IMR-90 (cell line): ENCODE data around the gene TMPRSS7. TPM values are rescaled to one million over a fixed set of nuclear protein-coding genes. Genes with fewer than 3 reads are reported as not detected.
A peak's percentile ranks its signal among the peaks of the same experiment; 100 is the strongest.

ENCODE experiments used
- ATAC-seq: fragments of 200-7000 bp; cut with Tn5 transposase; 2 replicates; pipeline ENCODE4 v1.9.1; 2020; ENCODE audit warnings: low read depth, mild to moderate bottlenecking, moderate library complexity
- BruUV-seq: library from RNA; stranded (reverse); fragments of 400-500 nt; replicated peaks from 2 replicates; lab custom pipeline; 2021; lab: Mats Ljungman, UMichigan
- CTCF ChIA-PET: fragments of 300-600 bp; formaldehyde crosslinking; extraction: SDS; loops from one replicate; lab custom pipeline; 2021; ENCODE audit warnings: antibody characterized with exemption; lab: Yijun Ruan, JAX
- POLR2A ChIA-PET: fragments of 300-600 bp; sonication (Branson Sonifier 250); formaldehyde crosslinking; loops from one replicate; lab custom pipeline; 2022; ENCODE audit warnings: antibody characterized with exemption; ENCODE audit not compliant: unreplicated experiment; lab: Charles Lee
- DNase-seq: peaks from one replicate; pipeline ENCODE4 v3.0.0; 2013
- H2AFZ ChIP-seq: replicated peaks from 2 replicates; pipeline ENCODE3; 2013; ENCODE audit warnings: low read length, mild to moderate bottlenecking; ENCODE audit not compliant: poor library complexity
- H2AK5ac ChIP-seq: 2 replicates; pipeline ENCODE4 v1.6.1; 2013; ENCODE audit warnings: low read depth, low read length, inconsistent platforms
- H2AK9ac ChIP-seq: replicated peaks from 2 replicates; pipeline ENCODE3; 2013; ENCODE audit warnings: mild to moderate bottlenecking, low read depth, low read length, moderate library complexity; ENCODE audit not compliant: poor library complexity
- H2BK120ac ChIP-seq: 2 replicates; pipeline ENCODE4 v1.6.1; 2013; ENCODE audit warnings: low read depth, low read length, inconsistent platforms
- H2BK15ac ChIP-seq: 3 replicates; pipeline ENCODE4 v1.6.1; 2013; ENCODE audit warnings: low read depth, low read length, inconsistent platforms
- H2BK20ac ChIP-seq: 2 replicates; pipeline ENCODE4 v1.6.1; 2013; ENCODE audit warnings: low read depth, mild to moderate bottlenecking, inconsistent platforms, low read length, moderate library complexity
- H2BK5ac ChIP-seq: 2 replicates; pipeline ENCODE4 v1.6.1; 2013; ENCODE audit warnings: mild to moderate bottlenecking, low read depth, low read length, inconsistent platforms; ENCODE audit not compliant: poor library complexity, severe bottlenecking
- H3K14ac ChIP-seq: replicated peaks from 2 replicates; pipeline ENCODE4 v1.6.1; 2013; ENCODE audit warnings: low read depth, low read length, inconsistent platforms
- H3K18ac ChIP-seq: 2 replicates; pipeline ENCODE4 v1.6.1; 2013; ENCODE audit warnings: low read depth, low read length, control low read depth
- H3K23ac ChIP-seq: 2 replicates; pipeline ENCODE4 v1.6.1; 2013; ENCODE audit warnings: low read depth, low read length, inconsistent platforms
- H3K27ac ChIP-seq: 2 replicates; pipeline ENCODE4 v1.5.1; 2013; ENCODE audit warnings: mild to moderate bottlenecking, control low read depth, low read length; ENCODE audit not compliant: insufficient read depth
- H3K27me3 ChIP-seq: 2 replicates; pipeline ENCODE4 v1.6.1; 2013; ENCODE audit warnings: low read length; ENCODE audit not compliant: control insufficient read depth, insufficient read depth
- H3K36me3 ChIP-seq: 2 replicates; pipeline ENCODE4 v1.6.1; 2013; ENCODE audit warnings: low read length, mixed read lengths; ENCODE audit not compliant: control insufficient read depth, insufficient read depth
- H3K4ac ChIP-seq: 2 replicates; pipeline ENCODE4 v1.6.1; 2013; ENCODE audit warnings: low read depth, low read length, inconsistent platforms
- H3K4me1 ChIP-seq: 2 replicates; pipeline ENCODE4 v1.6.1; 2013; ENCODE audit warnings: low read length, mixed read lengths; ENCODE audit not compliant: control insufficient read depth, insufficient read depth
- H3K4me2 ChIP-seq: 2 replicates; pipeline ENCODE4 v1.6.1; 2013; ENCODE audit warnings: low read depth, mild to moderate bottlenecking, control low read depth, low read length, moderate library complexity
- H3K4me3 ChIP-seq: 2 replicates; pipeline ENCODE4 v1.5.1; 2013; ENCODE audit warnings: low read depth, mild to moderate bottlenecking, control low read depth, low read length, moderate library complexity; ENCODE audit not compliant: insufficient read depth
- H3K56ac ChIP-seq: 2 replicates; pipeline ENCODE4 v1.6.1; 2013; ENCODE audit warnings: low read length, inconsistent platforms; ENCODE audit not compliant: insufficient read depth; ENCODE audit errors: extremely low read depth
- H3K79me1 ChIP-seq, 2 experiments: 2 replicates each; pipeline ENCODE4 v1.6.1; 2013; ENCODE audit warnings: low read length in 2 of 2, inconsistent platforms in 1 of 2, low read depth in 1 of 2
- H3K9ac ChIP-seq: 2 replicates; pipeline ENCODE4 v1.6.1; 2013; ENCODE audit warnings: low read depth, low read length, control low read depth
- H3K9me1 ChIP-seq: 2 replicates; pipeline ENCODE4 v1.6.1; 2013; ENCODE audit warnings: low read length, inconsistent platforms; ENCODE audit not compliant: insufficient read depth
- H3K9me3 ChIP-seq: 2 replicates; pipeline ENCODE4 v1.6.1; 2013; ENCODE audit warnings: low read length; ENCODE audit not compliant: control insufficient read depth, insufficient read depth
- H4K20me1 ChIP-seq: 2 replicates; pipeline ENCODE4 v1.6.1; 2013; ENCODE audit warnings: low read length, inconsistent platforms; ENCODE audit not compliant: insufficient read depth
- H4K5ac ChIP-seq: 2 replicates; pipeline ENCODE4 v1.6.1; 2013; ENCODE audit warnings: mild to moderate bottlenecking, low read depth, low read length, control low read depth
- H4K8ac ChIP-seq, 2 experiments: 2 replicates each; pipeline ENCODE4 v1.6.1; 2013; ENCODE audit warnings: low read depth in 2 of 2, low read length in 2 of 2, control low read depth in 1 of 2, inconsistent platforms in 1 of 2
- H4K91ac ChIP-seq: 2 replicates; pipeline ENCODE4 v1.6.1; 2013; ENCODE audit warnings: low read depth, low read length, inconsistent platforms; ENCODE audit not compliant: insufficient read depth
- BHLHE40 ChIP-seq: fragments of 150-350 bp; IDR thresholded peaks from 2 replicates; pipeline ENCODE4 v1.6.1; 2016; ENCODE audit warnings: mild to moderate bottlenecking, low read depth, low read length
- CEBPB ChIP-seq: IDR thresholded peaks from 2 replicates; pipeline ENCODE4 v1.6.1; 2012; ENCODE audit warnings: low read depth, low read length, improper control_type of control experiment
- WGBS, 2 experiments: methylation state at CpG; one replicate each; pipeline versions ENCODE4 v1.1.5 to v1.1.7; 2013; ENCODE audit warnings: missing lambda C conversion rate in 2 of 2; ENCODE audit not compliant: insufficient read length in 1 of 2; ENCODE audit errors: extremely low coverage in 2 of 2; 5-methylcytosine and 5-hydroxymethylcytosine counted together
- dilution Hi-C: fragments of 300-500 bp; cut with HindIII; formaldehyde crosslinking; loops from one replicate; pipeline ENCODE4 v1.14.3; 2018; ENCODE audit warnings: low sequenced_read_pairs; ENCODE audit not compliant: unreplicated experiment
- in situ Hi-C: fragments of 300-500 bp; cut with MboI; formaldehyde crosslinking; loops from 3 replicates; pipeline ENCODE4 v1.14.3; 2019; ENCODE audit warnings: low sequenced_read_pairs, inconsistent platforms, mixed read lengths
- intact Hi-C: fragments of 100-400 bp; cut with micrococcal nuclease; formaldehyde crosslinking; loops from 2 replicates; pipeline ENCODE4 v1.10.0; 2022
- polyA plus RNA-seq, 3 experiments: library from polyadenylated mRNA; depleted of rRNA; stranded (reverse); fragments of >200 nt; gene quantifications; 2 replicates each; pipeline ENCODE4 v1.2.3, GENCODE V29; 2012; ENCODE audit warnings: low replicate concordance in 1 of 3
- total RNA-seq: library from RNA; depleted of rRNA; stranded (reverse); fragments of >200 nt; gene quantifications from 2 replicates; pipeline ENCODE4 v1.2.3, GENCODE V29; 2012

Gene TMPRSS7
- total and polyA plus RNA-seq, 2 of the 4 experiments (the other 2 are of a cell fraction): 0.07 TPM; not detected in 1

GRCh38 chr3:112096176-112096575 is 61.6 kb downstream of the TMPRSS7 start:
- Histone ChIP-seq H3K9ac (no peak overlapping the region), H3K4me2 (no peak overlapping the region), H2AFZ (no peak overlapping the region), H4K8ac (0 out of 4 replicates have a peak overlapping the region, but pooled peaks of 1 of the 2 experiments have one; percentile 18), H3K23ac (no peak overlapping the region), H3K4me3 (no peak overlapping the region), H2BK5ac (peak overlapping the region; percentile 90), H3K36me3 (no peaks in the 10 kb centered on the region), H4K5ac (no peak overlapping the region; the same call in 1 of the 2 replicates), H2AK9ac (no peak overlapping the region), H3K4ac (no peak overlapping the region), H3K14ac (no peak overlapping the region), H3K9me3 (peaks cover 3% of the 10 kb centered on the region; the same call in 1 of the 2 replicates), H4K91ac (no peak overlapping the region; the same call in 1 of the 2 replicates), H2AK5ac (no peak overlapping the region; the same call in 1 of the 2 replicates), H3K18ac (peak overlapping the region; percentile 81; the same call in 1 of the 2 replicates), H2BK20ac (no peak overlapping the region), H3K27ac (peak overlapping the region; percentile 25; the same call in 1 of the 2 replicates), H3K79me1 (peaks cover 12 to 57% of the 10 kb centered on the region in 2 experiments), H3K27me3 (no peaks in the 10 kb centered on the region), H3K9me1 (peaks cover 10% of the 10 kb centered on the region), H2BK120ac (peak overlapping the region; percentile 7; the same call in 1 of the 2 replicates), H3K56ac (no peak overlapping the region), H3K4me1 (peaks cover 11% of the 10 kb centered on the region), H2BK15ac (no peak overlapping the region; the same call in 2 of the 3 replicates), H4K20me1 (no peaks in the 10 kb centered on the region)
- ATAC-seq (peak; percentile 8; the same call in 1 of the 2 replicates), DNase-seq (peak; percentile 74)
- no peak for TF ChIP-seq BHLHE40
- TF ChIP-seq CEBPB: peak; percentile 52; the same call in 1 of the 2 replicates
- dilution Hi-C loops: no loop called here
- no TSS peak for BruUV-seq
- in situ Hi-C loops: no loop called here
- ChIA-PET POLR2A (no interaction called here), CTCF (no interaction called here)
- WGBS, 2 experiments: 17% methylated on average over 1 of the region's 2 CpGs; no CpG with 5 or more reads in 1 of the 2 experiments
- intact Hi-C loops: no loop called here
